ENCODE data around the gene TMEM259.

TMEM259 gene

GRCh38 chr19:1020868-1021425 is at the start of gene TMEM259:
TSS of gene TMEM259 (minus strand) at chr19:1021123. CDS start at chr19:1020996, 127 bp downstream.
- no peak for TF ChIP-seq CTCF (conservative IDR thresholded peaks at IDR 0.05; ENCODE audit: low read depth, low read length)
- peak; percentile 98 for DNase-seq (ENCODE audit: low read depth)
- peak within 1 kb of the TSS; percentile 90 for H3K4me3 ChIP-seq (ENCODE audit: low read depth, low read length)

GRCh38 chr19:1070576-1070930 is 49.6 kb upstream of the TMEM259 start:
- no peak for DNase-seq (ENCODE audit: low read depth)
- H3K4me3 ChIP-seq (ENCODE audit: low read depth, low read length), result no peak overlapping the region
- TF ChIP-seq CTCF (conservative IDR thresholded peaks at IDR 0.05; ENCODE audit: low read depth, low read length), result peak; percentile 39

GRCh38 chr19:1069009-1069779 is 48.3 kb upstream of the TMEM259 start:
- H3K4me3 ChIP-seq (ENCODE audit: low read depth, low read length), result no peak overlapping the region
- DNase-seq (ENCODE audit: low read depth), result no peak
- no peak for TF ChIP-seq CTCF (conservative IDR thresholded peaks at IDR 0.05; ENCODE audit: low read depth, low read length)

GRCh38 chr19:1068009-1069001 is 47.4 kb upstream of the TMEM259 start:
- no peak overlapping the region for H3K4me3 ChIP-seq (ENCODE audit: low read depth, low read length)
- TF ChIP-seq CTCF (conservative IDR thresholded peaks at IDR 0.05; ENCODE audit: low read depth, low read length), result no peak
- no peak for DNase-seq (ENCODE audit: low read depth)

- DNase-seq (ENCODE audit: low read depth), result no peak
- H3K4me3 ChIP-seq (ENCODE audit: low read depth, low read length), result peak overlapping the region; percentile 11
- TF ChIP-seq CTCF (conservative IDR thresholded peaks at IDR 0.05; ENCODE audit: low read depth, low read length), result no peak
Measured at GRCh38 chr19:1067341-1067957, 46.5 kb upstream of the TMEM259 start.

GRCh38 chr19:1066748-1067340 is 45.9 kb upstream of the TMEM259 start, which contains the start of gene ARHGAP45:
TSS of gene ARHGAP45 (plus strand) at chr19:1067167. CDS start at chr19:1067406, 239 bp downstream.
- no peak for TF ChIP-seq CTCF (conservative IDR thresholded peaks at IDR 0.05; ENCODE audit: low read depth, low read length)
- peak within 1 kb of the TSS; percentile 11 for H3K4me3 ChIP-seq (ENCODE audit: low read depth, low read length)
- DNase-seq (ENCODE audit: low read depth), result no peak
